IPS DF 4.7 (cell line): ENCODE results near the gene LMLN.
"Not testable (repeated sequence)": the region's sequence is repeated elsewhere in the genome, so short reads cannot be mapped to it uniquely, and the experiment has no call there.

Experiments
- DNase-seq: peaks from one replicate; pipeline ENCODE4 v3.0.0-alpha.2; 2013; ENCODE audit warnings: low spot score; ENCODE audit errors: extremely low read depth

The LMLN gene

GRCh38 chr3:198027045-198027798, 67.2 kb downstream of the LMLN start:
- DNase-seq = no peak

- DNase-seq = no peak
These were observed 67.9 kb downstream of the LMLN start for GRCh38 chr3:198027799-198028390.

- DNase-seq = no peak
These were observed 68.7 kb downstream of the LMLN start for GRCh38 chr3:198028718-198029117.

GRCh38 chr3:198030125-198030524, 70.1 kb downstream of the LMLN start:
- no peak for DNase-seq

GRCh38 chr3:198030726-198031125, 70.7 kb downstream of the LMLN start:
- no peak for DNase-seq

- DNase-seq = no peak
These were observed 72.3 kb downstream of the LMLN start for GRCh38 chr3:198032039-198032936.

- DNase-seq = no peak
These were observed 83.1 kb downstream of the LMLN start for GRCh38 chr3:198043119-198043518.

GRCh38 chr3:198046120-198046857, 86.3 kb downstream of the LMLN start:
- no peak for DNase-seq

- no peak for DNase-seq
These were observed 88.4 kb downstream of the LMLN start for GRCh38 chr3:198048445-198048844.

- DNase-seq = no peak
These were observed 91.8 kb downstream of the LMLN start for GRCh38 chr3:198051836-198052235.

- DNase-seq = not testable (repeated sequence)
These were observed 93.4 kb downstream of the LMLN start for GRCh38 chr3:198053462-198053861.

GRCh38 chr3:198061119-198062067, 101.4 kb downstream of the LMLN start:
- DNase-seq = no peak

- DNase-seq = no peak
These were observed 102.0 kb downstream of the LMLN start for GRCh38 chr3:198062068-198062465.

GRCh38 chr3:198064420-198064819, 104.4 kb downstream of the LMLN start:
- no peak for DNase-seq

GRCh38 chr3:198065897-198066296, 105.9 kb downstream of the LMLN start:
- no peak for DNase-seq

GRCh38 chr3:198067416-198067815, 107.4 kb downstream of the LMLN start:
- DNase-seq = no peak

GRCh38 chr3:198070871-198071270, 110.9 kb downstream of the LMLN start:
- DNase-seq = no peak

- DNase-seq = peak; percentile 56
These were observed 111.7 kb downstream of the LMLN start for GRCh38 chr3:198071602-198072287.

GRCh38 chr3:198076722-198077308, 116.8 kb downstream of the LMLN start:
- DNase-seq = no peak
